HG03378 (cell line): ENCODE measurements around the gene CKAP5.
A peak's percentile ranks its signal among the peaks of the same experiment; 100 is the strongest.
"Not testable (repeated sequence)": the region's sequence is repeated elsewhere in the genome, so short reads cannot be mapped to it uniquely, and the experiment has no call there.

Source experiments
- ATAC-seq: cut with Tn5 transposase; IDR thresholded peaks from one replicate; pipeline ENCODE4 v1.9.1; 2021; ENCODE audit warnings: mild to moderate bottlenecking, moderate library complexity; ENCODE audit not compliant: unreplicated experiment

CKAP5 gene

DNA sequence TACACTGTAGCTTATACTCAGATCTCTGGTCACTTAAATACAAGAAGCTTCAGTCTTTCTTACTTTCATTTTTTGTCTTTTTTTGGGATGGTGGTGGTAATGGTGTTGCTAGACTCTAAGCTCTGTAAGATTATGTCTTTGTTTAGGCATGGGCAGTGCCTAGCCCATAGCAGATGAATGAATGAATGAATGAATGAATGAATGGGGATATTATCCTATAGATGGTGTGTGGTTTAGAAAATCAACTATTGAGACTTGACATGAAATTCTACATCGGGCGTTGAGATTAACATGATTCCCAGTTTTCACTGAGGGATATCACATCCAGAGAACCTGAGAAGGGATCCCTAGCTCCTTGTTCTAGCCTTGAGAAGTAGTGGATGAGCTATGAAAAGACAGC, 9.8 kb upstream of the CKAP5 start:
- ATAC-seq, result no peak

DNA sequence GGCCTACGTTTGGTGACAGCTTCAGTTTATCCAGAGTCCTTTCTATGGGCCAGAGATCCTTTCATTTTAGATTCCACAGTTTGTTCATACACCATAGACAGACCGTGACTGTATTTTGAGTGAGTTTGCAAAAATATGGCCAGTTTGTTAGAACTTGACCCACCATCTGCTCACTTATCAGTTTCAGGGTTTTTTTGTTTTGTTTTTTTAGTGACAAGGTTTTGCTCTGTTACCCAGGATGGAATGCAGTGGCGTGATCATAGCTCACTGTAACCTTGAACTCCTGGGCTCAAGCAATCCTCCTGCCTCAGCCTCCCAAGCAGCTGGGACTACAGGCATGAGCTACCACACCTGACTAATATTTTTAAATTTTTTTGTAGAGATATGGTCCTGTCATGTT, 9.1 kb upstream of the CKAP5 start:
- ATAC-seq, result no peak

DNA sequence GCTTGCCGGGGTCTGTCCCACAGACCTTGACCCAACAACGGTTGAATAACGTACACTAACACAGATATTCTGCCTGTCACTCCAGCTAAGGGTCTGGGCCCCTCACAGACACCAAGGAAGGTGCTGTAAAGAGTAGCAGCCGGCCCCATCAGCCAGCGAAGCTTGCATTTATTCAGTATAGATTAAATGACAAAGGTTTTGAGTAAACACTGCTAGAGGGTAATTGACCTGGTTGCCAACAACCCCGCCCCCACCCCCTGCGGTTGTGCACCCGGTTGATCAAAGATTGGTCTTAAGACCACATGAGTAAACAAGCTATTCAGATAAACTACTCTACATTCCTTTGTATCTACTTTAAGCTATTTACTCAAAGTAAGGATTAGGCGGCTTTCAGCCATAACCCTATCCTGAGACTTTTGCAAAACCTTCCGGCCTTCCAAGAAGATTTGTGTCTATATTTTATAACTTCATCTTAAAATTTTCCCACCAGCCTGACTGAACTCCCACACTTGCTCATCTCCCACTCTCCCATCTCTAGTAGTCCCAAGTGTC, 4.8 kb upstream of the CKAP5 start:
- ATAC-seq, result no peak

DNA sequence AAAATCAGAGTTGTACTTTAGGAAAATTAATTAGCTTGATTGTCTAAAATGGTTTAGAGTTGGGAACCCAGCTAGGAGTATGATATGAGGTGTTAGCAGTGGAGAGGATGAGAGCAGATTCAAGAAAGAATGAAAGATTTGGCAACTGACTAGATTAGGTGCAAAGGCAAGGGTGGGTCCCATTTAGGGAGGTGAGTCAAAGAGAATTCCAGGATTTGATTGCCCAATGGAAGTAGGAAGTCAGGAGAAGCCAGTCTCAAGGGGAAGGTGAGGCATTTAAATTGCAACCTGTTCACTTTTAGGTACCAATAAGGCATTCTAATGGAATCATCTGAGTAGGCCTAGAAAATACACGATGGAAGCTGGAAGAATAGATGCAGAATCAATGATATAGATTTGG, 3.6 kb upstream of the CKAP5 start:
- ATAC-seq, result no peak

DNA sequence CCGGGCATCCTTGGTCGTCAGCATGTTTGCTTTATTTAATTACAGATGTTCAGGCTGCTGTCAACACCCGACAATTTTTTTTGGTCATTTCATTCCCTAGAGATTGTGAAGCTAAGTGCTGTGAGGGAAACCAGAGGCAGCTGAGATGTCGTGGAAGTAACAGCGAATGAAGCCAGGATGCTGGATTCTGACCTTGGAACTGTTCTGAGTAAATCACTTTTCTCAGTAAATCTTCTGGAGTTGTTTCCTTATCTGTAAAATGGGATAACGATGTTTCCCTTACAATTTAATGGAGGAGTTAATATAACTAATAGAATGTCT, 390 bp upstream of the CKAP5 start:
- ATAC-seq, result peak; percentile 5

DNA sequence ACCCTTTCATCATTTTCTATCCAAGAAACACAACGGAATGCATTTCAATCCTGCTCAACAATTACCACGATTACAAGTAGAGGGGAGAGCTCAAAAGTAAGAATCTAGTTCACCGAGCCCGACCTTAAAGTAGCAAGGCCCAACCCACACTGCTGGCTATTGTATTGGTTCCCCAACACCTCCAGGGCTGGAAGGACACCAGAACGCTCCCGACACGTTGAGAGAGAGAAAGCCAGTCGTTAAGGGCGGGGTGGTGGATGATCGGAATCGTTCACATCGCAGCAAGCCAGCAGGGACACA, 690 bp downstream of the CKAP5 start:
- ATAC-seq, result no peak

DNA sequence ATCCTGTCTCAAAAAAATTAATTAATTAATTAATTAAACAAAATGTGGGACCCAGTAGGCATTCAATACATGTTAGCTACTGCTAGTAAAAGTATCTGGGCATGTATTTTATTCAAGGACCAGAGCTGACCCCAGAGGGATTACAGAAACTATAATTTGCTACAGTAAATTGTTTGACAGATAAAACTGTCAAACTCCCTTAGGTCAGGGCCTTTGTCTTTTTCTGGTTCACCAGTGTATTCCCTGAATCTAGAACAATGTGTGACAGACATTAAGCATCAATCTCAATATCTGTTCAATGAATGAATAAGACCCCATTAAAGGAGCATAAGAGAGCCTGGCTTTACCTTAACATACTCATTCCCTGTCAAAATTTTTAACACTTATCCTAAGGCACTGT, 6.0 kb downstream of the CKAP5 start:
- no peak for ATAC-seq

DNA sequence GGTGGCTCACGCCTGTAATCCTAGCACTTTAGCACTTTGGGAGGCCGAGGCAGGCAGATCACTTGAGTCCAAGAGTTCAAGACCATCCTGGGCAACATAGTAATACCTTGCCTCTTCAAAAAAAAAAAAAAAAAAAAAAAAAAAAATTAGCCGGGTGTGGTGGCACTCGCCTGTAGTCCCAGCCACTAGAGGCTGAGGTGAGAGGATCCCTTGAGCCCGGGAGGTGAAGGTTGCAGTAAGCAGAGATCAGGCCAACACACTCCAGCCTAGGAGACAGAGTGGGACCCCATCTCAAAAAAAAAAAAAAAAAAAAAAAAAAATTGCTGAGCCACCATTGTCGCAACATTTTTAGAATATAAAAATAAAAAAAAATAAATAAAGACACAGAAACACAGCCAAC, 7.6 kb downstream of the CKAP5 start:
- ATAC-seq, result no peak

DNA sequence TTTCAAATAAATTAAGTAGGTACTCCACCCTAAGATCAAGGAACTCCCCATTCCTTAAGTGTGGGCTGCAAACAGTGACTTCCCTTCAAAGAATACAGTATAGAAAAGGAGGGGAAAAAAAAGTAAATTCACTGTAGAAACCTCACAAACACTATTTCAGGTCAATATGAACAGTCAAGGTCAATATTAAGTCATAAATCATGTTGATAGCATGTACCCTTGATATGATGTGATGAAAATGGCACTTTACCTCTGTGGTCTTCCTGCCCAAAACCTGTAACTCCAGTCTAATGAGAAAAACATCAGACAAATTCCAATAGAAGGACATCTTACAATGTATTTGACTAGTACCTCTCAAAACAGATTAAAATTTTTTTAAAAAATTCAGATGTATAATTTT, 8.2 kb downstream of the CKAP5 start:
- ATAC-seq, result no peak

DNA sequence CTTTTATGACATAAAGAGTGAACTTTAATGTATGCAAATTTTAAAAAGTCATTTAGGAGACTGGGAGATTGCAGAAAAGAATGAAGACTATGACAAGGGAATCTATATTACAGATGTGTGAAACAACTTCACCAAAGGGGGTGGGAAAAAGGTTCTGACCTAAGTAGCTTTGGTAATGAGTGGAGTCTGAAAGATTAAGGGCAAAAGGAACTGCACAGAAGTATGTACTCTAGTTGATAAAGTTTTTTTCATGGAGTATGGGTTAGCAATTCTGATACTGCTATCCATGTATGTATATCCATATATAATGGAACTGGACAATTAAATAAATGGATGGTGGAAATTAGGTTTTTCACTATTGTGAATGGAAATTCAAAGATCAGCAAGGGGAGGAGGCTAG, 9.2 kb downstream of the CKAP5 start:
- ATAC-seq, result no peak

DNA sequence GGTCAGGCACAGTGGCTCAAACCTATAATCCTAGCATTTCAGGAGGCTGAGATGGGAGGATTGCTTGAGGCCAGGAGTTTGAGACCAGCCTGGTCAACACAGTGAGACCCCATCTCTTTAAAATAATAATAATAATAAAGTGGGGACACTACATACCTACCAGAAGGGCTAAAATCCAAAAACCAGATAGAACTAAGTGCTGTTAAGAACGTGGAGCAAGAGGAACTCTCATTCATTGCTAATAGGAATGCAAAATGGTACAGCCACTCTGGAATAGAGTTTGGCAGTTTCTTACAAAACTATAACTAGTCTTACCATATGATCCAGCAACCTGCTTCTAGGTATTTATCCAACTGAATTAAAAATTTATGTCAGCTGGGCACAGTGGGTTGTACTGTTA, 9.6 kb downstream of the CKAP5 start:
- ATAC-seq, result no peak

DNA sequence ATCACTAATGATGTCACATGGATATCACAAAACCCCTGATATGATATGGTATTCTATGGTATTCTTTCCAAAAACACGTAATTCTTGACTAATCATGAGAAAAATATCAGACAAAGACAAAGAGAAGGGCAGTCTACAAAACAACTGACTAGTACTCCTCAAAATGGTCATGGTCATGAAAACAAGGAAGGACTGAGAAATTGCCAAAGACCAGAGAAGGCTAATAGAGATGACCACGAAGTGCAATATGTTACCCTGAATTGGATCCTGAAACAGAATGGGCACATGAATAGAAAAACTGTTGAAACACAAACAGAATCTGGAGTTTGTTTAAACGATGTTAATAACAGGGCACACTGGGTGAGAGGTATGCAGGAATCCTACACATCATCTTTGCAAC, 10.2 kb downstream of the CKAP5 start:
- no peak for ATAC-seq

DNA sequence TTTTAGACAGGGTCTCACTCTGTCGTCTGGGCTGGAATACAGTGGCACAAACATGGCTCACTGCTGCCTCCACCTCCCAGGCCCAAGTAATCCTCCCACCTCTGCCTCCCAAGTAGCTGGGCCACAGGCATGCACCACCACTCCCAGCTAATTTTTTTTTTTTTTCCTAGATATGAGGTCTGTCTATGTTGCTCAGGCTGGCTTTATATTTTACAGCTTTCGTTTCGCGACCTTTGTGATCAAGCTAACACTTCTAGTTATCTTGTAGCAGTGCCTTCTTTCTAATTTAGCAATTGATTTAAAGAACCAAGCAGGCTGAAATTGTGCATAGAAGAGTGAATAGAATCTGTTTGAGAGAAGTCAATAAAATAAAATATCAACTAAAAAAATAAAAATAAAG, 11.3 kb downstream of the CKAP5 start:
- ATAC-seq, result no peak

DNA sequence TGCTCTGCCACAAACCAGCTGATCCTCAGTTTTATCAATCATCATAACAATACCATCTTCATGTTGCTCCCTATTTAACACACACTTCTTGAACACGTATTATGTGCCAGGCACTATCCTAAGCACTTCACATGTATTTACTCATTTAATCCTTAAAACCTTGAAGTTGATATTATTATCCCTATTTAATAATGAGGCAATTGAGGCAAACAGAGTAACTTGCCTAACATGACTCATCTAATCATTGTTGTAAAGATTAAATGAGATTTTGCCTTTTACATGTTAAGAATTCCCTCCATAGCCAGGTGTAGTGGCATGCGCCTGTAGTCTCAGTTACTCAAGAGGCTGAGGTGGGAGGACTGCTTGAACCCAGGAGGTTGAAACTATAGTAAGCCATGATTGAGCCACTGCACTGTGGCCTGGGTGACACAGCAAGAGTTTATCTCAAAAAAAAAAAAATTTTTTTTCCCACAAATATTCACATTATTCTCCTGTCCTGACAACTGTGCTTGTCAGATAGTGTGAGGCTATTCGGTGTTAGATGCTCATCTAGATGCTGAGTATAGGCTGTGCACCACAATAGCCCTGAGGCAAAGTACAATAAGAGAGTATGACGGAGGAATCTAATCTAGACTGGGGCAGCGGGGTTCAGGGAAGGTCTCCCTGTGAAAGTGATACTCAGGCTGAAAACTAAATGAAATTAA, 13.4 kb downstream of the CKAP5 start:
- no peak for ATAC-seq

DNA sequence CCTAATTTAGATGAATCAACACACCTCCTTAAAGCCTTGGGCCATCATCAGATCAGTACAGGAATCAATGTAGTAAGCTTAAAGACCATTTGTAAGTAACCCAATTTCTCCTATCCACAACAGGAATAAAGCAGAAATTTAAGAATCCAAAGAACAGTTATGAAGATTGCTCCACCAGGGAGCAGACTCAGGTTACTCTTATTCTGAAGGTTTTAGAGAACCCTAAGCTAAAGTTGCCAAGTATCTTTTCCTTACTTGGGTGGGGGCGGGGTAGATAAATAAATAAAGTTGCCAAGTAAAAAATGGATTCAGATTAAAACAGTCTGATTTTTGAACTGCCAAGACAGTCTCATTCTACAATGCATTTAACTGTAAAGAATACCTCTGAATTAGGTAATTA, 18.1 kb downstream of the CKAP5 start:
- ATAC-seq, result no peak

DNA sequence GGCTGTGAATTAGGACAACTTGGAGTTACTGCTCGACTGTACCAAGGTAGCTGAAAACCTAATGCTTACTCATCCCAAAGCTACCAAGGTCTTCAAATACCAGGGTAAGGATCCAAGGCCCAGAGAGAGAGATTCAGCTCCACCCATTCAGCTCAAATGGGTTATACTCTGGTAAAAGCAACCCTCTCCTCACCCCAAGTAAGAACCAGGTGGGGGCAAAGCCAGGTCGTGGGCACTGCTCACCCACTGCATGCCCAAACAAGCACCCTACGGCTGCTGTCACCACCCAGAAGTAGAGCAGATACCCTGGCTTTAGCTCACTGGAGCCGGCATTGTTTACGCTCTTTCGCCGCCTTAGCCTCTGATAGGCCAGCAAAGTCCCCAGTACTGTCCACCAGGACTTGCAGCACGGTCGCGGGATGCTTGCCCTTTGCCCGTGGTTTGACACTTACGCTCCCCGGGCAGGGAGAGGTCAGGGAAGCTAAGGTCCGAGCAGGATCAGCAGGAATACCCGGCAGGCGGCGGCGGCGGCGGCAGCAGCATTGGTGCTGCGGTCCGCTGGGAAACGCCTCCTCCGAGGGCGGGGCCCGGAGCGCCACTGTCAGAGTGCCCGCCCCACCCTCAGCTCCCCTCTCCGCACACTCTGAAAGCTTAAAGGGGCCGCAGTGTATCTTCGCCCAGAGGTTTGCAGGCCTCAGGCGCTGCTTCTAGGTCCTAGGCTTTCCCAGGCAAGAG, 19.6 kb downstream of the CKAP5 start:
- peak; percentile 73 for ATAC-seq

DNA sequence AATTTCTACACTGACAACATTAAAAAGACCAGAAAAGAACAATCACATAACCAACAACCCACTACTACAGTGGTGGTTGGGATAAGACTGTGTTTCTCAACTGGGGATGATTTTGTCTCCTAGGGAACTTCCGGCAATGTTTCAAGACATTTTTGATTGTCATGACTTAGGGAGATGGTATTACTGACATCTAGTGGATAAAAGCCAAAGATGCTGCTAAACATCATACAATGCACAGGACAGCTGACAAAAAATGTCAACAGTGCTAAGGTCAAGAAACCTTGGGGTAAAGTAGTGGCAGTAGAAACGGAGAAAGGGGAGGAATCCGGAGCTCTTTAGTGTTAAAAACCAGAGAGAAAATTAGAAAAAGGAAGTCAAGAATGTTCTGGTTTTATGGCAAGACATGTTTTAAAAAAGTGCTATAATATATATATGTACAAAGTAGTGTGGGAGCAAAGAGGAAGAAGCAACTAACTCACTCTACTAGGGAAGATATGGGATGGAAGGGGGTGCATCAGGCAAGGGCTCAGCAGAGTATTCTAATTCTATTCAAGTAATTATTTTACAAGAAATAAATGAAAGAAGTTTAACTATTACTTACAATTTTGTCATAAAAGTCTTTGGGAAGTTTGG, 37.2 kb downstream of the CKAP5 start:
- ATAC-seq, result no peak

DNA sequence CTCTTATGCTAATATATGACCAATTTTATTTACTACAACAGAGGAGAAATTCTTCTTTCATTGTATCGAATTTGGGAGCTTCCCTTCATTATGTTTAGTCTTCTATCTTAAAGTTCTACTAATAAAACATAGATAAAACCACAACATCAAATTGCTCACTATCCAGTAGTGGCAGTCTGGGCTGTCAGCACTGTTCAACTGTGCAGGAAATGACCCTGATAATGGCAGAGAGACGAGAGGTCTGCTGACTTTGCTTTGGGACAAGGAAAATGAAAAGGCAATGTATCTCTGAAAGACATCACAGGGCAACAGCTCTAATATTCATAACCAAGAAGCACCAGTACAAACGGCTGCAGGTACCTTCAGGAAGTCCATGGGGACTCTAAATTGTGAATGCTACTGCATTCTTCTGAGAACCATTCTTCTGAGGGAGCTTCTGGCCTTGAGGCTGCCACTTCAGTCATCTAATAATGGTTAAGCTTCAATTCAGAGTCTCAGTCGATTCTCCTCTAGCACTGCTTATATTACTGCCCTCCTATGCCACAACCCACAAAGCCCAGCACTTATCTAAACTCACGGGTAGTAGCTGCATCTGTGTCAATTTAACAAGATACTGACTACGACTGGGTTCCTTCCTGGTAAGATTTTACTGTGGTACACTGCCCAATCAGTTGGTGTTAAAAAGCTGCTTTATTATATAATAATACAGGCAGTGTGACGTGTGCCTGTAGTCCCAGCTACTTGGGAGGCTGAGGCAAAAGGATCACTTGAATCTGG, 44.2 kb downstream of the CKAP5 start:
- no peak for ATAC-seq

DNA sequence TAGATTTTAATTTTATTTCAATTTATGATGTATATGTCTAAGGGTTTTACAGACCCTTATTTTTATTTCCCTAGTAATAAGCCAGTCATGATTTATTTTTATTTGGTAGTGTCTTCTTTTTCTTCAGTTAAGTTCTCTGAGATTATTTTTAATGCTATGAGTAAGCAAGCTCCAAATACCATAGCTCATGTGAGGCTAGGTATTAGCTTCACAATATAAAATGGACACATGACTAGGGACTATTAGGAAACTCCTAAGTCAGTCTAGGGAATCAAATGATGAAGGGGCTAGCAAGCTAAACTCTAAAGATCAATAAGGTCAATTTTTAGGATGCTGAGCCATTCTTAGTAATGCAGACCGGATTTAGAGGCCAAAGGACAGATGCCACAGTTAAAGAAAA, 45.9 kb downstream of the CKAP5 start:
- ATAC-seq, result no peak

DNA sequence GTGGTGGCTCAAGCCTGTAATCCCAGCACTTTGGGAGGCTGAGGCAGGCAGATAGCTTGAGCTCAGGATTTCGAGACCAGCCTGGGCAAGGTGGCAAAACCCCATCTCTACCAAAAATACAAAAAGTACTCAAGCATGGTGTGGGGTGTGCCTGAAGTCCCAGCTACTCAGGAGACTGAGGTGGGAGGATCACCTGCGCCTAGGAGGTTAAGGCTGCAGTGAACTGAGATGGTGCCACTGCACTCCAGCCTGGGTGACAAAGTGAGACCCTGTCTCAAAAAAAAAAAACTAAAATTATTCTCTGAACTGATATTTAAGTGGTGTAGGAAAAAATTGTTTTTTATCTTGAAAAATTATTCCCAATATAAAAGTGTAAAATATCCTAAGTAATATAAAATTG, 46.4 kb downstream of the CKAP5 start:
- not testable (repeated sequence) for ATAC-seq

DNA sequence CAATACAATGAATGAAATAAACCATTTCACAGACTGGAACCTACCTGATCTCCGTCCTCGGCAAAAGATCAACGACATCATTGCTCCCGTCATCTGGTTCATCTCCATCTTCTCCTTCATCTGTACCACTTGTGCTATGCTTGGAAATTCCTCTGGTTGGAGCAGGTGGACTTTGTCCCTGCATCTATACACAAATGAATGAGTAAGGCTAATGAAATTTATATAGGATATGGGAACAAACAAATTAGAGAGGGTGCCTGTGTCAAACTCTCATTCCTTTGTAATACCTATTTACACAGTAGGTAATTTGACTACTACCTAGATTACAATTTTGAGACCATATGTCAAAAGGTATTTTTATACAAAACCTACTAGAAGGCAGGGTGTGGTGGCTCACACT, 67.7 kb downstream of the CKAP5 start:
- no peak for ATAC-seq

DNA sequence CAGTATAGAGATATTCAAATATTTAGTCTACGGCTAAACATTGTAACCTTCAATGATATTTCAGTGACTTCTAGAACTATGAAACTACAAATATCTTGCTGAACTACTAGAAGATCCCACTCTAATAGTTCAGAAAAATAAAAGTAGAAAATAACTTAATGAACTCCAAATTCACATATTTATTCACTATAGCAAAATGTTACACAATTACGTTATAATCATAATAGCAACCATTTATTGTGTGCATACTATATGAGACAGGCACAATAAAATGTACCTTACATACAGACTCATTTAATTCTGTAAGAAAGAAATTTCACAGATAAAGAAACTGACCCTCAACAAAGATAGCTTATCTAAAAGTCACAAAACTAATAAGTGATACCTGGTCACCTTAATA, 69.2 kb downstream of the CKAP5 start:
- ATAC-seq, result no peak
